GM21717 (cell line): ENCODE measurements around the gene SMIM36.
A peak's percentile ranks its signal among the peaks of the same experiment; 100 is the strongest.
"Not testable (repeated sequence)": the region's sequence is repeated elsewhere in the genome, so short reads cannot be mapped to it uniquely, and the experiment has no call there.

ENCODE experiments used
- ATAC-seq: cut with Tn5 transposase; IDR thresholded peaks from one replicate; pipeline ENCODE4 v1.9.1; 2021; ENCODE audit warnings: mild to moderate bottlenecking, moderate library complexity; ENCODE audit not compliant: unreplicated experiment

SMIM36 gene

GRCh38 chr17:55456307-55457240 lies 54.7 kb downstream of the SMIM36 start:
- no peak for ATAC-seq

- ATAC-seq: no peak
Observed at GRCh38 chr17:55454906-55455474, 56.3 kb downstream of the SMIM36 start.

- ATAC-seq: no peak
Observed at GRCh38 chr17:55453839-55454557, 57.3 kb downstream of the SMIM36 start.

- ATAC-seq: no peak
Observed at GRCh38 chr17:55452139-55452790, 59.0 kb downstream of the SMIM36 start.

GRCh38 chr17:55451758-55452138 lies 59.5 kb downstream of the SMIM36 start:
- no peak for ATAC-seq

- ATAC-seq: no peak
Observed at GRCh38 chr17:55451203-55451641, 60.0 kb downstream of the SMIM36 start.

- no peak for ATAC-seq
Observed at GRCh38 chr17:55450232-55450825, 60.9 kb downstream of the SMIM36 start.

GRCh38 chr17:55448681-55449080 lies 62.6 kb downstream of the SMIM36 start:
- no peak for ATAC-seq

- no peak for ATAC-seq
Observed at GRCh38 chr17:55446581-55447205, 64.6 kb downstream of the SMIM36 start.

GRCh38 chr17:55446004-55446403 lies 65.2 kb downstream of the SMIM36 start:
- ATAC-seq: not testable (repeated sequence)

GRCh38 chr17:55444471-55445441 lies 66.5 kb downstream of the SMIM36 start:
- peak; percentile 88 for ATAC-seq

GRCh38 chr17:55443904-55444303 lies 67.3 kb downstream of the SMIM36 start:
- ATAC-seq: no peak

- ATAC-seq: no peak
Observed at GRCh38 chr17:55442953-55443683, 68.1 kb downstream of the SMIM36 start.

GRCh38 chr17:55442462-55442861 lies 68.8 kb downstream of the SMIM36 start:
- no peak for ATAC-seq

- no peak for ATAC-seq
Observed at GRCh38 chr17:55441544-55441943, 69.7 kb downstream of the SMIM36 start.

GRCh38 chr17:55440391-55440790 lies 70.9 kb downstream of the SMIM36 start:
- ATAC-seq: no peak

GRCh38 chr17:55437159-55437605 lies 74.1 kb downstream of the SMIM36 start:
- peak; percentile 81 for ATAC-seq
